ENCODE data around the gene TPPP. TPM values are rescaled to one million over a fixed set of nuclear protein-coding genes. Genes with fewer than 3 reads are reported as not detected.
"Not testable (repeated sequence)": the region's sequence is repeated elsewhere in the genome, so short reads cannot be mapped to it uniquely, and the experiment has no call there.

The TPPP gene
- total RNA-seq, 1 donor: 0.84 TPM

GRCh38 chr5:639584-640213, 53.5 kb downstream of the TPPP start:
- no peaks in the 10 kb centered on the region for H3K27me3 ChIP-seq (ENCODE audit: insufficient read depth, low read length)
- no peaks in the 10 kb centered on the region for H3K4me1 ChIP-seq (ENCODE audit: insufficient read depth, low read length)
- H3K9me3 ChIP-seq (ENCODE audit: low read depth, low read length): no peaks in the 10 kb centered on the region
- H3K4me3 ChIP-seq (ENCODE audit: low read length): no peak overlapping the region

- Histone ChIP-seq H3K4me3 (ENCODE audit: low read length) (no peak overlapping the region), H3K27me3 (ENCODE audit: insufficient read depth, low read length) (no peaks in the 10 kb centered on the region), H3K4me1 (ENCODE audit: insufficient read depth, low read length) (no peaks in the 10 kb centered on the region), H3K9me3 (ENCODE audit: low read depth, low read length) (no peaks in the 10 kb centered on the region)
These were observed 54.0 kb downstream of the TPPP start for GRCh38 chr5:639253-639530.

GRCh38 chr5:638501-639252, 54.5 kb downstream of the TPPP start:
- no peaks in the 10 kb centered on the region for H3K9me3 ChIP-seq (ENCODE audit: low read depth, low read length)
- no peaks in the 10 kb centered on the region for H3K4me1 ChIP-seq (ENCODE audit: insufficient read depth, low read length)
- H3K4me3 ChIP-seq (ENCODE audit: low read length): no peak overlapping the region
- no peaks in the 10 kb centered on the region for H3K27me3 ChIP-seq (ENCODE audit: insufficient read depth, low read length)

GRCh38 chr5:637581-638450, 55.3 kb downstream of the TPPP start:
- Histone ChIP-seq H3K4me3 (ENCODE audit: low read length) (no peak overlapping the region), H3K9me3 (ENCODE audit: low read depth, low read length) (no peaks in the 10 kb centered on the region), H3K4me1 (ENCODE audit: insufficient read depth, low read length) (no peaks in the 10 kb centered on the region), H3K27me3 (ENCODE audit: insufficient read depth, low read length) (no peaks in the 10 kb centered on the region)

- Histone ChIP-seq H3K27me3 (ENCODE audit: insufficient read depth, low read length) (no peaks in the 10 kb centered on the region), H3K4me3 (ENCODE audit: low read length) (no peak overlapping the region), H3K4me1 (ENCODE audit: insufficient read depth, low read length) (no peaks in the 10 kb centered on the region), H3K9me3 (ENCODE audit: low read depth, low read length) (no peaks in the 10 kb centered on the region)
These were observed 56.2 kb downstream of the TPPP start for GRCh38 chr5:636951-637350.

- H3K4me3 ChIP-seq (ENCODE audit: low read length): no peak overlapping the region
These were observed 57.7 kb downstream of the TPPP start for GRCh38 chr5:635306-636055.

GRCh38 chr5:634191-634590, 59.0 kb downstream of the TPPP start:
- H3K4me1 ChIP-seq (ENCODE audit: insufficient read depth, low read length): no peaks in the 10 kb centered on the region
- H3K9me3 ChIP-seq (ENCODE audit: low read depth, low read length): no peaks in the 10 kb centered on the region
- no peaks in the 10 kb centered on the region for H3K27me3 ChIP-seq (ENCODE audit: insufficient read depth, low read length)
- H3K4me3 ChIP-seq (ENCODE audit: low read length): no peak overlapping the region

More at GRCh38 chr5:635306-636055, 57.7 kb downstream of the TPPP start:
- Histone ChIP-seq H3K9me3 (ENCODE audit: low read depth, low read length) (no peaks in the 10 kb centered on the region), H3K4me1 (ENCODE audit: insufficient read depth, low read length) (no peaks in the 10 kb centered on the region), H3K27me3 (ENCODE audit: insufficient read depth, low read length) (no peaks in the 10 kb centered on the region)

GRCh38 chr5:633501-633955, 59.6 kb downstream of the TPPP start:
- no peaks in the 10 kb centered on the region for H3K27me3 ChIP-seq (ENCODE audit: insufficient read depth, low read length)
- H3K9me3 ChIP-seq (ENCODE audit: low read depth, low read length): no peaks in the 10 kb centered on the region
- H3K4me3 ChIP-seq (ENCODE audit: low read length): no peak overlapping the region
- H3K4me1 ChIP-seq (ENCODE audit: insufficient read depth, low read length): no peaks in the 10 kb centered on the region

- H3K9me3 ChIP-seq (ENCODE audit: low read depth, low read length); H3K4me3 ChIP-seq (ENCODE audit: low read length); H3K4me1 ChIP-seq (ENCODE audit: insufficient read depth, low read length); H3K27me3 ChIP-seq (ENCODE audit: insufficient read depth, low read length): not testable (repeated sequence)
These were observed 64.6 kb downstream of the TPPP start for GRCh38 chr5:628351-629205.

- H3K9me3 ChIP-seq (ENCODE audit: low read depth, low read length): no peaks in the 10 kb centered on the region
- H3K27me3 ChIP-seq (ENCODE audit: insufficient read depth, low read length): no peaks in the 10 kb centered on the region
- H3K4me1 ChIP-seq (ENCODE audit: insufficient read depth, low read length): no peaks in the 10 kb centered on the region
- H3K4me3 ChIP-seq (ENCODE audit: low read length): no peak overlapping the region
These were observed 65.3 kb downstream of the TPPP start for GRCh38 chr5:627840-628239.

GRCh38 chr5:626850-627249, 66.3 kb downstream of the TPPP start:
- Histone ChIP-seq H3K4me3 (ENCODE audit: low read length) (no peak overlapping the region), H3K27me3 (ENCODE audit: insufficient read depth, low read length) (no peaks in the 10 kb centered on the region), H3K4me1 (ENCODE audit: insufficient read depth, low read length) (no peaks in the 10 kb centered on the region), H3K9me3 (ENCODE audit: low read depth, low read length) (no peaks in the 10 kb centered on the region)

- H3K4me3 ChIP-seq (ENCODE audit: low read length): no peak overlapping the region
- no peaks in the 10 kb centered on the region for H3K4me1 ChIP-seq (ENCODE audit: insufficient read depth, low read length)
- H3K9me3 ChIP-seq (ENCODE audit: low read depth, low read length): no peaks in the 10 kb centered on the region
- no peaks in the 10 kb centered on the region for H3K27me3 ChIP-seq (ENCODE audit: insufficient read depth, low read length)
These were observed 67.6 kb downstream of the TPPP start for GRCh38 chr5:625516-625915.

GRCh38 chr5:624951-625230, 68.3 kb downstream of the TPPP start:
- no peaks in the 10 kb centered on the region for H3K4me1 ChIP-seq (ENCODE audit: insufficient read depth, low read length)

GRCh38 chr5:624118-624950, 68.8 kb downstream of the TPPP start:
- Histone ChIP-seq H3K27me3 (ENCODE audit: insufficient read depth, low read length) (no peaks in the 10 kb centered on the region), H3K4me1 (ENCODE audit: insufficient read depth, low read length) (no peaks in the 10 kb centered on the region), H3K4me3 (ENCODE audit: low read length) (no peak overlapping the region), H3K9me3 (ENCODE audit: low read depth, low read length) (no peaks in the 10 kb centered on the region)

More at GRCh38 chr5:624951-625230, 68.3 kb downstream of the TPPP start:
- Histone ChIP-seq H3K27me3 (ENCODE audit: insufficient read depth, low read length) (no peaks in the 10 kb centered on the region), H3K4me3 (ENCODE audit: low read length) (no peak overlapping the region), H3K9me3 (ENCODE audit: low read depth, low read length) (no peaks in the 10 kb centered on the region)
